NCI-H2081 treated with DMSO at 0.1 percent for 48 hours (cell line): ENCODE data around the gene TMEM87A.
A peak's percentile ranks its signal among the peaks of the same experiment; 100 is the strongest.
"Not testable (repeated sequence)": the region's sequence is repeated elsewhere in the genome, so short reads cannot be mapped to it uniquely, and the experiment has no call there.

ENCODE experiments used
- DNase-seq: peaks from one replicate; lab custom pipeline; 2025; lab: John Stamatoyannopoulos, UW

Gene TMEM87A

GRCh38 chr15:42270996-42271395, 2.2 kb downstream of the TMEM87A start:
- no peak for DNase-seq

GRCh38 chr15:42270551-42270950, 2.7 kb downstream of the TMEM87A start:
- no peak for DNase-seq

GRCh38 chr15:42267286-42267685, 5.9 kb downstream of the TMEM87A start:
- DNase-seq: no peak

- DNase-seq: no peak
Measured at GRCh38 chr15:42264795-42265194, 8.4 kb downstream of the TMEM87A start.

- DNase-seq: no peak
Measured at GRCh38 chr15:42253300-42253699, 19.9 kb downstream of the TMEM87A start.

- no peak for DNase-seq
Measured at GRCh38 chr15:42240823-42241222, 32.4 kb downstream of the TMEM87A start.

- no peak for DNase-seq
Measured at GRCh38 chr15:42239528-42240182, 33.6 kb downstream of the TMEM87A start.

- no peak for DNase-seq
Measured at GRCh38 chr15:42233107-42233506, 40.1 kb downstream of the TMEM87A start.

GRCh38 chr15:42232606-42233005, 40.6 kb downstream of the TMEM87A start:
- no peak for DNase-seq

- no peak for DNase-seq
Measured at GRCh38 chr15:42231088-42231487, 42.1 kb downstream of the TMEM87A start.

GRCh38 chr15:42228981-42229380, 44.3 kb downstream of the TMEM87A start:
- not testable (repeated sequence) for DNase-seq

GRCh38 chr15:42228036-42228435, 45.2 kb downstream of the TMEM87A start:
- DNase-seq: no peak

- no peak for DNase-seq
Measured at GRCh38 chr15:42226648-42227047, 46.6 kb downstream of the TMEM87A start.

- no peak for DNase-seq
Measured at GRCh38 chr15:42220216-42220615, 53.0 kb downstream of the TMEM87A start.

- no peak for DNase-seq
Measured at GRCh38 chr15:42218953-42219592, 54.2 kb downstream of the TMEM87A start.

GRCh38 chr15:42217568-42217967, 55.7 kb downstream of the TMEM87A start:
- DNase-seq: no peak

- DNase-seq: no peak
Measured at GRCh38 chr15:42215913-42216829, 57.1 kb downstream of the TMEM87A start.

GRCh38 chr15:42214600-42214999, 58.6 kb downstream of the TMEM87A start:
- no peak for DNase-seq

GRCh38 chr15:42213511-42213910, 59.7 kb downstream of the TMEM87A start:
- DNase-seq: no peak

GRCh38 chr15:42210696-42211095, 62.5 kb downstream of the TMEM87A start:
- no peak for DNase-seq

- peak; percentile 41 for DNase-seq
Measured at GRCh38 chr15:42207674-42208579, 65.3 kb downstream of the TMEM87A start, which contains the start of gene VPS39. TSS of gene VPS39 (minus strand) at chr15:42208304. CDS start at chr15:42208153, 151 bp downstream.

GRCh38 chr15:42206406-42206805, 66.8 kb downstream of the TMEM87A start:
- DNase-seq: no peak
